ENCODE results near the gene MGMT.

MGMT gene

DNA sequence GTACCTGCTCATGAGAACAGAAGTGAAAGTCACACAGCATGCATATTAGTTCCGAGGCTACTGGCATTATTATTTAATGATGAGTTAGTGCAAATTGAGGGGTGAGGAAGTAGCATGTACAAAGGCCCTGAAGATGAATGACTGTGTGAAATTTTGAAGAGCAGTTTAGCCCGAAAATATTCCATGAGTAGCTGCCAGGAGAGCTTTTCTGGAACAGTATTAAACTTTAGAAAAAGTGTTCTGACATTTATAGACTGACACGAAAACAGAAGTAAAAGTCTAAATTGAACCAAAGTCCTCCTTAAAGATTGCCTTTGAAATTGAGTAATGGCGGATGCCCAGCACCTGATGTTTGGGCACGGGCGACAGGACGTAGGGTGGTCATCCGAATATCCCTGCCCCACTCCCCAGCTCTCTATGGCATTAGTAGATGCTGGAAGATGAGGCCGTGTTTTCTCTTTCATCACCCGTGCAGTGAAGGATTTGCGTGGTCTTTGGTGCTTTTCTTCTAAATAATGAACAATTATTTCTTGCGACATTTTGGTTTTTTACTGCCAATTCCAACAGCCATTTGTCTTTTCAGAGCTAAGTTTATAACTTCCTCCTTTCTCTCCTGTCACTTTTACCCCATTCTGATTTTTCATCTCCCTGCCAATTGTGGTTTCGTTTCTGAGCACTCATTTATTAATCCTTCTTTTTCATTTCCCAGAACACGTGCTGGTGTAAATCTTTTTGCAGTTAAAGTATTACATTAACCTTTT lies 192.6 kb downstream of the MGMT start:
- no peak for DNase-seq

DNA sequence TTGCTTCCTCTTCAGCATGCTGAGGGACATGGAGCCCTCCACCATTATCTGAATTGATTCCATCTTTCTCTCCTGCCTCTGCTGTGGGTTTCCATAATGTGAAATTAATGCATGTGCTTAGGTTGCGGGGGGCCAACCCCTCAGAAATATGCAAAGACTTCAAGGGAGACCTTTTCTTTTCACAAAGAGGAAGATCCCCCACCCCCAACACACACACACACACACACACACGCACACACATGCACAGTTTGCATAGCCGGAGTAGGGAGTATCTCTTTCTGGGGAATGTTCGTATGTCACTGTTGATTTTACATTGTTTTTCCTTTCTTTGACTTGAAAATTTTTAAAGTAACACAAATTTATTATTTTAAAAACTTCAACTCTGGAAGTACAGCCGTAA lies 193.5 kb downstream of the MGMT start:
- no peak for DNase-seq

GRCh38 chr10:129662426-129662825 lies 195.4 kb downstream of the MGMT start:
- no peak for DNase-seq

- no peak for DNase-seq
These were observed 203.1 kb downstream of the MGMT start for GRCh38 chr10:129670124-129670523.

DNA sequence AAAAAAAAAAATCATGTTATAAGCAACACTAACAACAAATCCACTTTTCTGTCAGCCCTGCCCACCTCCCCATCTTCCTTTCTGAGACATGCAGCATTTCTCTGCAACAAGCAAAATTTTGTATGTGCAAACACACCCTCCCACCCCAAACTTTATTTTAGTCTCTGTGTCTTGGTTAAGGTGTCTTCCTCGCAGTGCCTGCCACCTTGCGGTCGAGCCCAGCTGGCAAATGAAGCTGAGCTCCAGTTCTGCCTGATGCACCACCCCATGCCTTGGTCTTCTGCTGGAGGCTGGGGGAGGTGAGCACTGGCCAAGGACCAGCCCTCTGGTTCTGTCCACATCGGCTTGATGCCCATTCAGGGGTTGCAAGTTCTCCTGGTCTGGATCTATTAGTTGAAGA lies 206.3 kb downstream of the MGMT start:
- no peak for DNase-seq

- DNase-seq = no peak
These were observed 208.2 kb downstream of the MGMT start for GRCh38 chr10:129675027-129675769.

GRCh38 chr10:129676014-129676413 lies 209.0 kb downstream of the MGMT start:
- DNase-seq = no peak

GRCh38 chr10:129677377-129677927 lies 210.4 kb downstream of the MGMT start:
- DNase-seq = no peak

DNA sequence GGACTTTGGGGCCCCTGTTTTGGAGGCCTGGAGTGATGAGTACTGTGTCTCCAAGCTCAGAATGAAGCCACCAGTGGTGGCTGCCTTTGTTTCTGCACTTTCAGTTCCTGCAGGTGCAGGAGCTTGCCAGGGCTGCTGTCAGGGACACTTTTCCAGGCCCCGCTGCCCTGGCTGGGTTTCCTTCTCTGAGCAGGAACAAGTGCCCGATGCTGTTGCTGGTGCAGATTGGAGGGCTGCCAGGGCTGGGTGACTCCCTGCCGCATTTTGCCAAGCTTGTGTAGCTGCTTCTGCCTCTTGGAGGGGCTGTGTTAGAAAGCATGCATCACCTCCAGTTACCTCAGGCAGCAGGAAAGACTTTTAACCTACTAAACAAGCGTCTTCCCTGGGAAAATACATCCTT lies 211.1 kb downstream of the MGMT start:
- no peak for DNase-seq

DNA sequence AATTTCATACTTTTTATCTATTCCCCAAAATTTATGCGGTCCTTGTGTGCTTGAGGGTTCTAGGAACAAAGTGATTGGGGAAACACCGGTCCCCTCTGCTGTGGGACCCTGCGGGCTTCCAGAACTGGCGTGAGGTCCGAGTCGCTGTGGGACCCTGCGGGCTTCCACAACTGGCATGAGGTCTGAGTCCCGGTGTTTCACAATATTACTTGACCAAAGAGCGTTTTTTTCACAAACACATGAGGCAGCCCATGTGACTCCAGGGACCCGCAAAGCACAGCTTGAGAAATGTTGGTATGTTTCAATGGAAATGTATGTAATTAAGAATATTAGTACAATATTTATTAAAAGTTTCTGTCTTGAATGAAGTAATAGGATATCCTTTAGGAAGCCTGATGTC lies 212.2 kb downstream of the MGMT start:
- DNase-seq = no peak

GRCh38 chr10:129680661-129681344 lies 213.8 kb downstream of the MGMT start:
- no peak for DNase-seq

DNA sequence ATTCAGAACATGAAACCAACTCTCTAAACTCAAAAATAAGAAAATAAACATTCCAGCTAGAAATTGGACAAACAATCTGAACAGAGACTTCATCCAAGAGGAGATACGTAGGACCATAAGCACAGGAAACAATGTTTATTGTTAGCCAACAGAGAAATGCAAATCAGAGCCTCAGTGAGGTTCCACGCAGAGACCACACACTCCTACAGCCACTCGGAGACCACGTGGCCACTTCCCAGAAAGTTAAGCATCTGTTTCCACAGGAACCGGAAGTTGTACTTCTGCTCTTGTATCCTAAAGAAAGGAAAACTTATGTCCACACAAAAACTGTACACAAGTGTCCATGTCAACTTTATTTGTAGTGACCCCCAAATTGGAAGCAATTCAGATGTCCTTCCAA lies 214.8 kb downstream of the MGMT start:
- no peak for DNase-seq

- DNase-seq = no peak
These were observed 216.5 kb downstream of the MGMT start for GRCh38 chr10:129683519-129683918.

DNA sequence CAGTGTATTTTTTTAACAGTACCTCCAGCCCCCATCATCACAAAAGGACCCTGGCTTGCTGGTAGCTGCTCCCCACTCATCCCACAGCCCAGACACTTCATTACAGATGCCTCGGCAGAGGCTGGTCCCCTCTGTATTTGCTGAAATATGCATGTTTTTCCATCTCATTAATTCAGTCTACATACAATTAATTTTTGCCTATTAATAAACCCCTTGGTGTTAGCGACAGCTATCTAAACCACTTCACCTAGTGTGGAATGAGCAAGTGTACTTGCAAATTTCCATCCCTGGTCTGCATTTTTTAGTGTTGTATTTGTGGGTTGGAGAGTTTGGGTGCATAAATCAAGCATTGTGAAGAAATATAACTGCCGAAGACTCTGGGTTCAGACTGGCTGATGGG lies 216.9 kb downstream of the MGMT start:
- DNase-seq = no peak

GRCh38 chr10:129685271-129685670 lies 218.2 kb downstream of the MGMT start:
- no peak for DNase-seq

GRCh38 chr10:129689671-129690071 lies 222.6 kb downstream of the MGMT start:
- no peak for DNase-seq

DNA sequence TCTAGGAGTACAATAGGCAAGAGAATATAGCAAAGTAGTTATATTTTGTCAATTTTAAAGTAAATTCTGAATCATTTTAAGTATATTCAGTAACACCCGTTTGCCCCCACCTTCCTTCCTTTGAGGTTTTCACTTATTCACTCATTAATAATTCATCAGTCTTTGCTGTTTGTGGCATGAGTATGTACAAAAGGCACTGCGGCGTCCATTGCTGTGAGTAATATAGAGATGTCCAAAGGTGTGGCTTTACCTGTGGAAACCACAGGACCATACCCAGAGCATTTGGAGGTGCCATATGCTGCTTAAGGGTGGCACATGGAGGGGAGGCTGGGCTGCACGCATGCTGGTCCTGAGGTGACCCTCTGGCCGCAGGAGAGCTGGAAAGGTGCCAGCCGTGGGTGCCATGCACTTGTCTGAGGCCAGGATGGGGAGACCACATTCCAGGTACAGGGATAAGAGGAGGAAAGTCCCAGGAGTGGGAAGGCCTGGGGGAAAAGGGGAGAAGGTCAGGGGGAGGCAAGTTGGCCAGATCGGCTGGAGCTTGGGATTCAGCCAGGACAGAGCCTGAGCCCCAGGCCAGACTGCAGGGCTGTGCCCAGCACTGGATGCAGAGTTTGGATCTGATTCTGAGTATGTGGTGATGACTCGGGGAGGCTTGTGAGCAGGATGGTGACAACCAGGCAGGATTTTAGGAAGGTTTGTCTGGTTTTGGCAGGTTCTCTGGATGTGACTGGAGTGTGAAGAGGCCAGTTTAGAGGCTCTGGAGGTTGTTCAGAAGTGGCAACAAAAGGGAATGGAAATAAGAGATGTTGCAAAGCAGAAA lies 223.4 kb downstream of the MGMT start:
- no peak for DNase-seq

DNA sequence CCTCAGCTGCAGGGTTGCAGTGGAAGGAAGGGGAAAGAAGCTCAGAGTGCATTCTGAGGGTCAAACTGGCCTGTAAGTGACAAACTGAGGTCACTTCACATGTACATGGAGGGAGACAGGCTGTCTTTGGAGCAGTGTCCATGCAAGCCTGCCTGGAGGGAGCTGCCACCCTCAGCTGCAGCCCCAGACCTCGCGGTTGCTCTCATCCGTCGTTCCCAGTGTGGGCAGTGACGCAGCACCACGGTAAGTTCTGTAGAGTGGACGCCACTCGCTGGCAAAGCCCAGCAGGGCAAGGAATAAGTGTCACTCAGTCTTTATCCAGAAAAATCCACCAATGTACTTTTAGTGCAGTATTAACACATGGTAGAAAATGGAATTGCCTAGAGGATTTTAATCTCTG lies 225.7 kb downstream of the MGMT start:
- no peak for DNase-seq

- DNase-seq = no peak
These were observed 226.3 kb downstream of the MGMT start for GRCh38 chr10:129693382-129693781.

DNA sequence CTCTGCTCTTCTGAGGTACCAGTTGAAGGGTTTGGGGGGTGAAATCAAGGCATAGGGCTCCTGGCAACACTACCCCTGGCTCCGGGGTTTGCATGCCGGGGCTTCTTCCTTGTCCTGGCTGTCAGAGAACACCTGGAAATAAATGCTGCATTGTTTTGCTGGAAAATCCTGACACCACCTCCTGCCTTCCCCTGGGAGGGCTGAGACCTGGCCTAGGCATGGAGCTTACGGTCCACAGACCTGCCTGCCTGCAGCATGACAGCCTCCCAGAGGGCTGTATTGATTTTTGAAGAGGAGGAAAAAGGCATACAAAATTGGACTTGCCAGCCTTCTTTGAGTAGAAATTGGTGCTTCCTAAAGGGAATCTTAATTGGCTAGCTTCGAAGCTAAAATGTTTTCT lies 227.1 kb downstream of the MGMT start:
- no peak for DNase-seq

GRCh38 chr10:129694691-129695243 lies 227.7 kb downstream of the MGMT start:
- no peak for DNase-seq

GRCh38 chr10:129695671-129696070 lies 228.6 kb downstream of the MGMT start:
- no peak for DNase-seq

Measured in NCI-H1048 (cell line).